ENCODE data around the gene NCBP1.
A peak's percentile ranks its signal among the peaks of the same experiment; 100 is the strongest.

The NCBP1 gene

GRCh38 chr9:97633859-97634490 lies 354 bp downstream of the NCBP1 start:
- H3K9me3 ChIP-seq (ENCODE audit: low read length), result no peaks in the 10 kb centered on the region
- peak overlapping the region; percentile 92 for H3K4me3 ChIP-seq (ENCODE audit: low read length)
- H3K4me1 ChIP-seq (ENCODE audit: insufficient read depth, low read length), result peaks cover 29% of the 10 kb centered on the region
- H3K27me3 ChIP-seq (ENCODE audit: insufficient read depth, low read length), result no peaks in the 10 kb centered on the region
- H3K36me3 ChIP-seq (ENCODE audit: insufficient read depth, low read length), result no peaks in the 10 kb centered on the region
- peak overlapping the region; percentile 60 for H2AFZ ChIP-seq (ENCODE audit: low read depth, low read length)

GRCh38 chr9:97635026-97635425 lies 1.4 kb downstream of the NCBP1 start:
- Histone ChIP-seq H3K36me3 (ENCODE audit: insufficient read depth, low read length) (no peaks in the 10 kb centered on the region), H2AFZ (ENCODE audit: low read depth, low read length) (no peak overlapping the region), H3K9me3 (ENCODE audit: low read length) (no peaks in the 10 kb centered on the region), H3K4me3 (ENCODE audit: low read length) (peak overlapping the region; percentile 92), H3K27me3 (ENCODE audit: insufficient read depth, low read length) (no peaks in the 10 kb centered on the region), H3K4me1 (ENCODE audit: insufficient read depth, low read length) (peaks cover 29% of the 10 kb centered on the region)

- Histone ChIP-seq H3K27me3 (ENCODE audit: insufficient read depth, low read length) (no peaks in the 10 kb centered on the region), H3K4me3 (ENCODE audit: low read length) (no peak overlapping the region), H3K36me3 (ENCODE audit: insufficient read depth, low read length) (peaks cover 7% of the 10 kb centered on the region), H3K4me1 (ENCODE audit: insufficient read depth, low read length) (peaks cover 24% of the 10 kb centered on the region), H2AFZ (ENCODE audit: low read depth, low read length) (no peak overlapping the region), H3K9me3 (ENCODE audit: low read length) (no peaks in the 10 kb centered on the region)
These were observed 3.3 kb downstream of the NCBP1 start for GRCh38 chr9:97636903-97637302.

- H3K36me3 ChIP-seq (ENCODE audit: insufficient read depth, low read length), result peaks cover 23% of the 10 kb centered on the region
- H3K4me1 ChIP-seq (ENCODE audit: insufficient read depth, low read length), result peaks cover 22% of the 10 kb centered on the region
- H3K27me3 ChIP-seq (ENCODE audit: insufficient read depth, low read length), result no peaks in the 10 kb centered on the region
- no peaks in the 10 kb centered on the region for H3K9me3 ChIP-seq (ENCODE audit: low read length)
- no peak overlapping the region for H2AFZ ChIP-seq (ENCODE audit: low read depth, low read length)
- no peak overlapping the region for H3K4me3 ChIP-seq (ENCODE audit: low read length)
These were observed 5.0 kb downstream of the NCBP1 start for GRCh38 chr9:97638666-97639065.

- no peaks in the 10 kb centered on the region for H3K27me3 ChIP-seq (ENCODE audit: insufficient read depth, low read length)
- H3K4me1 ChIP-seq (ENCODE audit: insufficient read depth, low read length), result peaks cover 15% of the 10 kb centered on the region
- peaks cover 38% of the 10 kb centered on the region for H3K36me3 ChIP-seq (ENCODE audit: insufficient read depth, low read length)
- H3K4me3 ChIP-seq (ENCODE audit: low read length), result no peak overlapping the region
- H3K9me3 ChIP-seq (ENCODE audit: low read length), result no peaks in the 10 kb centered on the region
- no peak overlapping the region for H2AFZ ChIP-seq (ENCODE audit: low read depth, low read length)
These were observed 6.7 kb downstream of the NCBP1 start for GRCh38 chr9:97640325-97640724.

- no peaks in the 10 kb centered on the region for H3K27me3 ChIP-seq (ENCODE audit: insufficient read depth, low read length)
- H3K9me3 ChIP-seq (ENCODE audit: low read length), result no peaks in the 10 kb centered on the region
- H3K4me3 ChIP-seq (ENCODE audit: low read length), result no peak overlapping the region
- no peaks in the 10 kb centered on the region for H3K4me1 ChIP-seq (ENCODE audit: insufficient read depth, low read length)
- H3K36me3 ChIP-seq (ENCODE audit: insufficient read depth, low read length), result peaks cover 81% of the 10 kb centered on the region
- no peak overlapping the region for H2AFZ ChIP-seq (ENCODE audit: low read depth, low read length)
These were observed 12.1 kb downstream of the NCBP1 start for GRCh38 chr9:97645720-97646119.

- Histone ChIP-seq H2AFZ (ENCODE audit: low read depth, low read length) (no peak overlapping the region), H3K4me3 (ENCODE audit: low read length) (no peak overlapping the region), H3K36me3 (ENCODE audit: insufficient read depth, low read length) (peaks cover 85% of the 10 kb centered on the region)
These were observed 14.4 kb downstream of the NCBP1 start for GRCh38 chr9:97647996-97648395.

GRCh38 chr9:97651646-97652045 lies 18.0 kb downstream of the NCBP1 start:
- Histone ChIP-seq H3K36me3 (ENCODE audit: insufficient read depth, low read length) (peaks cover 88% of the 10 kb centered on the region), H3K27me3 (ENCODE audit: insufficient read depth, low read length) (no peaks in the 10 kb centered on the region), H3K4me1 (ENCODE audit: insufficient read depth, low read length) (no peaks in the 10 kb centered on the region), H2AFZ (ENCODE audit: low read depth, low read length) (no peak overlapping the region), H3K9me3 (ENCODE audit: low read length) (no peaks in the 10 kb centered on the region), H3K4me3 (ENCODE audit: low read length) (no peak overlapping the region)

More at GRCh38 chr9:97647996-97648395, 14.4 kb downstream of the NCBP1 start:
- Histone ChIP-seq H3K4me1 (ENCODE audit: insufficient read depth, low read length) (no peaks in the 10 kb centered on the region), H3K9me3 (ENCODE audit: low read length) (no peaks in the 10 kb centered on the region), H3K27me3 (ENCODE audit: insufficient read depth, low read length) (no peaks in the 10 kb centered on the region)

GRCh38 chr9:97658707-97659106 lies 25.1 kb downstream of the NCBP1 start:
- H3K4me1 ChIP-seq (ENCODE audit: insufficient read depth, low read length), result no peaks in the 10 kb centered on the region
- H3K36me3 ChIP-seq (ENCODE audit: insufficient read depth, low read length), result peaks cover 86% of the 10 kb centered on the region
- H2AFZ ChIP-seq (ENCODE audit: low read depth, low read length), result no peak overlapping the region
- H3K4me3 ChIP-seq (ENCODE audit: low read length), result no peak overlapping the region
- no peaks in the 10 kb centered on the region for H3K27me3 ChIP-seq (ENCODE audit: insufficient read depth, low read length)
- H3K9me3 ChIP-seq (ENCODE audit: low read length), result no peaks in the 10 kb centered on the region

- no peaks in the 10 kb centered on the region for H3K27me3 ChIP-seq (ENCODE audit: insufficient read depth, low read length)
- no peaks in the 10 kb centered on the region for H3K4me1 ChIP-seq (ENCODE audit: insufficient read depth, low read length)
- H3K4me3 ChIP-seq (ENCODE audit: low read length), result no peak overlapping the region
- no peaks in the 10 kb centered on the region for H3K9me3 ChIP-seq (ENCODE audit: low read length)
- no peak overlapping the region for H2AFZ ChIP-seq (ENCODE audit: low read depth, low read length)
- peaks cover 86% of the 10 kb centered on the region for H3K36me3 ChIP-seq (ENCODE audit: insufficient read depth, low read length)
These were observed 26.1 kb downstream of the NCBP1 start for GRCh38 chr9:97659771-97660170.

- peaks cover 86% of the 10 kb centered on the region for H3K36me3 ChIP-seq (ENCODE audit: insufficient read depth, low read length)
- no peak overlapping the region for H3K4me3 ChIP-seq (ENCODE audit: low read length)
- no peak overlapping the region for H2AFZ ChIP-seq (ENCODE audit: low read depth, low read length)
- no peaks in the 10 kb centered on the region for H3K9me3 ChIP-seq (ENCODE audit: low read length)
- no peaks in the 10 kb centered on the region for H3K27me3 ChIP-seq (ENCODE audit: insufficient read depth, low read length)
- H3K4me1 ChIP-seq (ENCODE audit: insufficient read depth, low read length), result no peaks in the 10 kb centered on the region
These were observed 26.7 kb downstream of the NCBP1 start for GRCh38 chr9:97660340-97660739.

GRCh38 chr9:97660847-97661246 lies 27.2 kb downstream of the NCBP1 start:
- Histone ChIP-seq H2AFZ (ENCODE audit: low read depth, low read length) (no peak overlapping the region), H3K4me1 (ENCODE audit: insufficient read depth, low read length) (no peaks in the 10 kb centered on the region), H3K9me3 (ENCODE audit: low read length) (no peaks in the 10 kb centered on the region), H3K4me3 (ENCODE audit: low read length) (no peak overlapping the region), H3K27me3 (ENCODE audit: insufficient read depth, low read length) (no peaks in the 10 kb centered on the region), H3K36me3 (ENCODE audit: insufficient read depth, low read length) (peaks cover 86% of the 10 kb centered on the region)

- no peaks in the 10 kb centered on the region for H3K27me3 ChIP-seq (ENCODE audit: insufficient read depth, low read length)
- no peaks in the 10 kb centered on the region for H3K9me3 ChIP-seq (ENCODE audit: low read length)
- peaks cover 88% of the 10 kb centered on the region for H3K36me3 ChIP-seq (ENCODE audit: insufficient read depth, low read length)
- H2AFZ ChIP-seq (ENCODE audit: low read depth, low read length), result no peak overlapping the region
- H3K4me3 ChIP-seq (ENCODE audit: low read length), result no peak overlapping the region
- H3K4me1 ChIP-seq (ENCODE audit: insufficient read depth, low read length), result no peaks in the 10 kb centered on the region
These were observed 32.1 kb downstream of the NCBP1 start for GRCh38 chr9:97665742-97666141.
